OCI-M2 (cell line): ENCODE data around the gene LRFN2.

Experiments used
- DNase-seq: peaks from one replicate; lab custom pipeline; 2025; ENCODE audit not compliant: unreplicated experiment; lab: John Stamatoyannopoulos, UW

LRFN2 gene

GRCh38 chr6:40545954-40546353 is 41.2 kb downstream of the LRFN2 start:
- DNase-seq, result no peak

- DNase-seq, result no peak
Observed at GRCh38 chr6:40543776-40544175, 43.4 kb downstream of the LRFN2 start.

- no peak for DNase-seq
Observed at GRCh38 chr6:40543146-40543545, 44.0 kb downstream of the LRFN2 start.

GRCh38 chr6:40542175-40542764 is 44.9 kb downstream of the LRFN2 start:
- DNase-seq, result no peak

- no peak for DNase-seq
Observed at GRCh38 chr6:40541556-40542174, 45.5 kb downstream of the LRFN2 start.

GRCh38 chr6:40540790-40541189 is 46.4 kb downstream of the LRFN2 start:
- DNase-seq, result no peak

GRCh38 chr6:40539853-40540252 is 47.3 kb downstream of the LRFN2 start:
- DNase-seq, result no peak

- no peak for DNase-seq
Observed at GRCh38 chr6:40538556-40538955, 48.6 kb downstream of the LRFN2 start.

GRCh38 chr6:40537446-40537845 is 49.7 kb downstream of the LRFN2 start:
- no peak for DNase-seq

- DNase-seq, result no peak
Observed at GRCh38 chr6:40536442-40536841, 50.7 kb downstream of the LRFN2 start.

- no peak for DNase-seq
Observed at GRCh38 chr6:40535819-40536380, 51.3 kb downstream of the LRFN2 start.

- DNase-seq, result no peak
Observed at GRCh38 chr6:40535110-40535818, 51.9 kb downstream of the LRFN2 start.

GRCh38 chr6:40532349-40533000 is 54.7 kb downstream of the LRFN2 start:
- no peak for DNase-seq

- DNase-seq, result no peak
Observed at GRCh38 chr6:40529919-40530318, 57.2 kb downstream of the LRFN2 start.

- DNase-seq, result no peak
Observed at GRCh38 chr6:40529040-40529439, 58.1 kb downstream of the LRFN2 start.

GRCh38 chr6:40528051-40528450 is 59.1 kb downstream of the LRFN2 start:
- no peak for DNase-seq

- DNase-seq, result no peak
Observed at GRCh38 chr6:40526036-40526435, 61.1 kb downstream of the LRFN2 start.

- DNase-seq, result no peak
Observed at GRCh38 chr6:40524797-40525585, 62.2 kb downstream of the LRFN2 start.

GRCh38 chr6:40523505-40524172 is 63.5 kb downstream of the LRFN2 start:
- DNase-seq, result no peak

GRCh38 chr6:40521496-40521895 is 65.7 kb downstream of the LRFN2 start:
- DNase-seq, result no peak
